Hepatic stellate cell (primary cell): Measurements from ENCODE around the gene CCDC183.
"Not testable (repeated sequence)": the region's sequence is repeated elsewhere in the genome, so short reads cannot be mapped to it uniquely, and the experiment has no call there.

Source experiments
- DNase-seq: peaks from one replicate; pipeline ENCODE4 v3.0.0; 2011; ENCODE audit warnings: low spot score

The CCDC183 gene

GRCh38 chr9:136760834-136761544 lies 35.1 kb upstream of the CCDC183 start:
- peak; percentile 79 for DNase-seq

- DNase-seq = no peak
Measured at GRCh38 chr9:136761545-136761981, 34.6 kb upstream of the CCDC183 start.

- no peak for DNase-seq
Measured at GRCh38 chr9:136762221-136762691, 33.9 kb upstream of the CCDC183 start.

- no peak for DNase-seq
Measured at GRCh38 chr9:136762915-136763648, 33.1 kb upstream of the CCDC183 start.

- no peak for DNase-seq
Measured at GRCh38 chr9:136763649-136764035, 32.5 kb upstream of the CCDC183 start.

- no peak for DNase-seq
Measured at GRCh38 chr9:136764301-136764891, 31.7 kb upstream of the CCDC183 start, which contains the start of gene LCN15. Gene LCN15 (minus strand): TSS chr9:136764518. CDS start chr9:136764488, 30 bp downstream.

- no peak for DNase-seq
Measured at GRCh38 chr9:136765041-136765440, 31.1 kb upstream of the CCDC183 start.

GRCh38 chr9:136765745-136766409 lies 30.3 kb upstream of the CCDC183 start:
- not testable (repeated sequence) for DNase-seq

GRCh38 chr9:136766410-136767120 lies 29.6 kb upstream of the CCDC183 start:
- DNase-seq = not testable (repeated sequence)

GRCh38 chr9:136769710-136770191 lies 26.4 kb upstream of the CCDC183 start:
- peak; percentile 52 for DNase-seq

- no peak for DNase-seq
Measured at GRCh38 chr9:136771907-136772415, 24.2 kb upstream of the CCDC183 start.

- no peak for DNase-seq
Measured at GRCh38 chr9:136773386-136774044, 22.6 kb upstream of the CCDC183 start.

GRCh38 chr9:136774416-136775045 lies 21.6 kb upstream of the CCDC183 start:
- DNase-seq = no peak

GRCh38 chr9:136775191-136775590 lies 20.9 kb upstream of the CCDC183 start:
- DNase-seq = no peak

GRCh38 chr9:136776947-136777346 lies 19.2 kb upstream of the CCDC183 start:
- DNase-seq = no peak

- DNase-seq = no peak
Measured at GRCh38 chr9:136777359-136777758, 18.8 kb upstream of the CCDC183 start.

GRCh38 chr9:136779808-136780207 lies 16.3 kb upstream of the CCDC183 start:
- no peak for DNase-seq

GRCh38 chr9:136782452-136782851 lies 13.7 kb upstream of the CCDC183 start:
- no peak for DNase-seq

- DNase-seq = no peak
Measured at GRCh38 chr9:136784249-136784996, 11.7 kb upstream of the CCDC183 start.

- DNase-seq = no peak
Measured at GRCh38 chr9:136784997-136785361, 11.2 kb upstream of the CCDC183 start.
